Stimulated activated naive CD4-positive, alpha-beta T cell (primary cell): ENCODE data around the gene ACBD4.

Experiments
- DNase-seq, 6 experiments: peaks; one replicate each; lab custom pipeline; 2025; lab: John Stamatoyannopoulos, UW

ACBD4 gene

DNA sequence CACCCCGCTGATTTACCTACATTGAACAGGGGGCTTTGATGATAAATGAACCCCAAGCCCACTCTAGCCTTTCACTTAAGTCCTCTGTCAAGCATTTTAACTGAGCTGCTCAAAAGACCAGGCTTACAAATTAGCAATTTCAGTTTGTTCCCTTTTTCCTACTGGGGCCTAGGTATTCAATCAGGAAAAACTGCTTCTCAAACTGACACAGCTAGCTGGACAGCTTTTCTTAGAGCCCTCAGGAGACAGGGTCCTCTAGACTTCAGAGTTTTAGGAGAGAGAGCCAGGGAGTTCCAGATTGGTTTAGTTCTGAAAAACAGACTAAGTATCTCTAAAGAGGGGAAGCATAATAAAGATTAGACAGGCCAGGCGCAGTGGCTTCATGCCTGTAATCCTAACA lies 20.0 kb downstream of the ACBD4 start:
- no peak for DNase-seq

DNA sequence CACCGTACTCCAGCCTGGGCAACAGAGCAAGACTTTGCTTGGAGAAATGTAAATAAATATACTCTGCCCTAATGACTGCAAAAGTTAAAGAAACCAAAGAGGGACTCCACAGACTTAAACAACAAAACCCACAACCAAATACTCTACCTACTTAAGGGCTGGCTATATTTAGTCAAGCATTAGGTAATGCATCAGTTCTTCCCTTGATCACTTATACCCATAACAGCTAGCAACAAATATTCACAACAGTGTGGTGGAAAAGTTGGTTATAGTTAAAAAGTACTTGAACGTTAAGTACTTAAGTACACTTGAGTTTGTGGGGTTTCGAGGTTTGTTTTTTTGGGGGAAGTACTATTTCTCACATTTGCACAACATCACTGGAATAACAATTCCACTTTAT lies 20.8 kb downstream of the ACBD4 start:
- no peak for DNase-seq

DNA sequence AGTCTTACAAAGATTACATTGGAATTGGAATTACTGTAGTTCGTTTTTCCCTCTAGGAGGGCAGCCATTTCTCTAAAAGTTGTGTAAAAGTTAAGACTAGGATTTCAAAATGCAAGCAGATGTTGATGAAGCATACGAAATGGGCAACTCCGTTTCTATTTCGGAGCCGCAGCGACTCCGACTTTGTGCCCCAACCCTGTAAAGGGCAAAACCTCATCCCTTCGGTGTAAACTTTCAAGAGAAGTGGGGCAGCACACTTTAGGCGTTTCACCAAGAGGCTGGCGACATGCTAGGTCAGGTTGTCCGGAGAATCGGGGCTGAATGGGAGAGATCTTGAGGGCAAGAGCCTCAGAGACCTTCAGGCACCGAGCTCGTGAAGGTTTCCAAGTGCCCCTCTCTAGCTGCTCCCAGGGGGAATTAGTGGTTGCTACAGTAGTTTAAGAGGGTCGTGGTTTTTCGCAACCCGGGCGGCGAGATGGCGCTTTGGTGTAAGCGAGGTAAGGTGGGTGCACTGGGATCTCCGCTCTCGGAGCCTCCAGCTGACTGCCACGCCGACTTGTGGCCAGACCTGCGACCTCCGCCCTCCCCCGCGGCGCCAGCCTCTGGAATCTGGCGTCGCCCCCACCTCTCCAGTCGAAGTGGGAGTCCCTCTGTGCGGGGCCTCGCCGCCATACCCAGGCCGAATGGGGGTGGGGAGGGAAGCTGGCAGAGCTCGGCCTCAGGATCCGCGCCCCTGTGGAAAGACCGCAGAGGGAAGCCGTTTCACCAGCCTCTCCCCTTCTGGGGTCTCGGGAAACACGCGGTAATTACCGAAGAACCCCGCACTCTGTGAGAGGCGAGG lies 25.2 kb downstream of the ACBD4 start:
- DNase-seq: peak in 4 of 6 experiments; percentile 47 to 79 (median 64)

DNA sequence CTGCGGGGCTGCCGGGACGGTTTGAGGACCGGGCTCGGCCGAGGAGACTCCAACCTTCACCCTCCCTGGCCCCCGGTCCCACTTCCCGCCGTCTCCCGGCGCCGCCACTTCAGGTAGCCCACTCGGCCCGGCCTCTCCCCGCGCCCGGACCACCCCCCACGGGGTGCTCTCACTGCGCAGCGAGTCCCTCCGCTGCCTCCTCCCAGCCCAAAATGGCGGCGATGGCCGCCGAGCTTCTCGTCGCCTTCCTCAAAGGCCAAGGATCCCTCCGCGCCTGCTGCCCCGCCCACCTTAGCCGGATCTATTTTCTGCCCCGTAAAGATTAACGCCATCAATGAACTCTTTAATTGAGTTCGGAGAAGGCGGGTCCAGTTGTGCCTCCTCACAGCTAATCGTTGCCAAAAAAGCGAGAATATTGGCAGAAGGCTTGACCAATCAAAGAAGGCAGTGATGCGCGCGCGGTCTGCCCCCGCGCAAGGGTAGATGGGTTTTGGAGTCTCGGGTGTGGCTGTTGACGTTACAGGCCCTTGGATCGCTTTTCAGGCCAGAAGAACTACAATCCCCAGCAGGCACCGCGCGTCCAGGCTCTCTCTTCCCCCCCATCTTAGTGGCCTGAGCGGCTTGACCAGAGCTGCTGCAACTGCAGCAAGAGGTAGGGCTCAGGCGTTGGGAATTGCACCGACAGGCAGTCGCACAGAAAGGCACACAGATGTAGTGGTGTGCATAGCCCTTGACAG lies 26.0 kb downstream of the ACBD4 start, which contains the start of gene HEXIM2:
TSS of gene HEXIM2 (plus strand) at position 588 of the 737 bp plus-strand sequence. CDS start 919 bp downstream, outside the sequence.
- DNase-seq: peak; percentile 97 to 99 (median 98)

DNA sequence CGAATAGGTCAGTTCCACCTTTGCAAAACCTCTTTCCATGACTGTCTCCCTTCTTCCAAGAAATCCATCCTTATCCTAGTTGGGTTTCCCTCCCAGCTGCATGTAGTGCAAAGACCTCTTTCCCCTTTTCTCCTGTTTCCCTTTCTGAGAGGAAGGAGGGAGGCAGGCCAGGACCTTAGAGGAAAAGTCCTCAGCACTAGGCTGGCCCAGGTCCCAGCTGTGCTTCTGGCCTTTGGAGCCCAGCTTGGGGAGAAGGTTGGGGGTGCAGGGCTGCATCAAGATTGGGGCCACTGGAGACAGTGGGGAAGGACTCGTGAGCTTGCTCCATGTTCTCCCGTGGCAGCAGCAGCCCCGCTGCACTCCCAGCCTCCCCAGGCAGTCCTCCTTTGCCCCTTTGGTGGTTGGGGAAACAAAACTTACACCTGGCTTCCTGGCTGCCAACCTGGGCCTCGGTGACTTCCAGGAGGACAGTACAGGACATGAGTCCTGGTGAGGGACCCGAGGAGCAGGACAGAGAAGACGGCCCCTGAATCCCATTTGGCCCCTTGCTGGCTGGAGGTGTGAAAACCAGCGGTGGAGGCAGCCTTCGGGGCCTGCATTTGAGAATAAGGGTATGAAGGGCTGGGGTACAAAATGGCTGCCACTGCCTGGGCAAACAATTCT lies 26.7 kb downstream of the ACBD4 start:
- no peak for DNase-seq

DNA sequence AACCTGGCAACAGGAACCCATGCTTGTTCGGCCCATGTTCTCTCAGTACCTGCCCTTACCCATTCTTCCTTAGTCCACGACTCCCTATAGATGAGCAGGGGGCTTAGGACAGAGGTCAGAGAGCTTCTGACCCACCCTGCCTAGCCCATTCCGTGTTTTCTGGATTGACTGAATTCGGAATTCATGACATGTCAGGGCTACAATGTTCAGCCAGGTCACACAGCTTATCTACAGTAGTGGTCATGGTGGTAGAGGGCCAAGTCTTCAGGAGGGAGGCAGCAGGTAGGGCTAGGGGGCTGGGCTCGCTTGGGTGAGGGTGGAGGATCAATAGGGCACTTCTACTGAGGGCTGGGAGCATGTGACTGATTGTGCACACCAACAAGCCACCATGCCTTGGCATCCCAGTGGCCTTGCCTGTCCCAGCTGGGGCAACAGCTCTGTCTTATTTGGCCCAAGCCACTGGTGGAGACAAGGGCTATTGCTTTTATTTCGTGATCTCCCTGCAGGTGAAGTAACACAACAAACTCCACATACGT lies 29.3 kb downstream of the ACBD4 start:
- no peak for DNase-seq

DNA sequence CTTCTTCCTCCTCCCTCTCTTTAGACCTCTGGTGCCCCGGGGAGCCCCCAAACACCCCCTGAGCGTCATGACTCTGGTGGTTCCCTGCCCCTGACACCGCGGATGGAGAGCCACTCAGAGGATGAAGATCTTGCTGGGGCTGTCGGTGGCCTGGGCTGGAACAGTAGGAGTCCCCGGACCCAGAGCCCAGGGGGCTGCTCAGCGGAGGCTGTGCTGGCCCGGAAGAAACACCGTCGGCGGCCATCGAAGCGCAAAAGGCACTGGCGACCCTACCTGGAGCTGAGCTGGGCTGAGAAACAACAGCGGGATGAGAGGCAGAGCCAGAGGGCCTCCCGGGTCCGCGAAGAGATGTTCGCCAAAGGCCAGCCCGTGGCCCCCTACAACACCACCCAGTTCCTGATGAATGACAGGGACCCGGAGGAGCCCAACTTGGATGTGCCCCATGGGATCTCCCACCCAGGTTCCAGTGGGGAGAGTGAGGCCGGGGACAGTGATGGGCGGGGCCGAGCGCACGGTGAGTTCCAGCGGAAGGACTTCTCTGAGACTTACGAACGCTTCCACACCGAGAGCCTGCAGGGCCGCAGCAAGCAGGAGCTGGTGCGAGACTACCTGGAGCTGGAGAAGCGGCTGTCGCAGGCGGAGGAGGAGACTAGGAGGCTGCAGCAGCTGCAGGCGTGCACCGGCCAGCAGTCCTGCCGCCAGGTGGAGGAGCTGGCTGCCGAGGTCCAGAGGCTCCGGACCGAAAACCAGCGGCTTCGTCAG lies 33.7 kb downstream of the ACBD4 start:
- no peak for DNase-seq

DNA sequence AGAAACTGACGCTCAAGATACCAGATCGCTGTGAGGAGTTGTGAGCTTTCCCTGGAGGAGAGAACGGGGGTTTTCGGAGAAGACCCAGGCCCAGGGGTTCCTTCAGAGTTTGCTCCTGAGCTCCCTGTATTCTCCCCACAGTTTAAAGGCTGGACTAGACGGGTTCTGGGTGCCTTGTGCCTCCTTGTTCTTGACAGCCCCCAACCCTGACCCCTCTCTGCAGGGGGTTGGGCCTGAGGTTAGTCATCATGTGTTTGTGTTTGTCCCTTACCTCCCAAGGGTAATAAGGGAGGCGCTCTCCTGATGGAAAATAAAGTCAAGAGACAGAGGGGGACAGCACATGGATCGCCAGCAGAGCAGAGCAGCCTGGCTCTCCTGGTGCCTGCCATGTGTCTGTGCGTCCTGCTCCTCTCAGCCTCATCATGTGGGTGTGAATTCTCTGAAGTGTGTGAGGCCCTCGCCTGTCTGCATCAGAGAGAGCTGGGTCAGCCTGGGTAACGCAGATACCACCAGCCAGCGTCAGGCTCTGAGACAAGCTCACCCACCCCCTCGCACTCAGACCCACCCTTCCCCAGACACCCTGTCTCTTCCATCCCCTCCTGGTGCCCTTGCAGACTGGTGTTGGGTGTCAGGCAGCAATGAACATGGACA lies 34.9 kb downstream of the ACBD4 start:
- DNase-seq: no peak

DNA sequence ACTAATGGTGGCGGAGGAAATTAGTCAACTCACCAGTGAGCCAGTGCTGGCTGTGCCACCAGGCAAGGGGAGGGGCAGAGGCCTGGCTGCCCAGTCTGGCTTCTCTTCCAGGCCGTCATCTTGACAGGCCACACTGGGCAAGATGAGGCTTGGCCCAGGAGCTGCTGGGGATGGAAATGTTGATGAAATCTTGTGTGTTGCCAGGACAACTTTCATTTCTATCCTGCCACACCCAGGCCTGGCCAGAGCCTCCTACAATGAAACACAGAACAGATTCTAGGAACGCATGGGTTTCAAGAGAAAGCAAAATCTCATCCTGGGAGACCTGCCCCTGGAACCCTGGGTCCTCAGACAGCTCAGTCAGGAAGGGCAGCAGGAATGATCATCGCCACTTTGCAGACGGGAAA lies 35.4 kb downstream of the ACBD4 start:
- no peak for DNase-seq

DNA sequence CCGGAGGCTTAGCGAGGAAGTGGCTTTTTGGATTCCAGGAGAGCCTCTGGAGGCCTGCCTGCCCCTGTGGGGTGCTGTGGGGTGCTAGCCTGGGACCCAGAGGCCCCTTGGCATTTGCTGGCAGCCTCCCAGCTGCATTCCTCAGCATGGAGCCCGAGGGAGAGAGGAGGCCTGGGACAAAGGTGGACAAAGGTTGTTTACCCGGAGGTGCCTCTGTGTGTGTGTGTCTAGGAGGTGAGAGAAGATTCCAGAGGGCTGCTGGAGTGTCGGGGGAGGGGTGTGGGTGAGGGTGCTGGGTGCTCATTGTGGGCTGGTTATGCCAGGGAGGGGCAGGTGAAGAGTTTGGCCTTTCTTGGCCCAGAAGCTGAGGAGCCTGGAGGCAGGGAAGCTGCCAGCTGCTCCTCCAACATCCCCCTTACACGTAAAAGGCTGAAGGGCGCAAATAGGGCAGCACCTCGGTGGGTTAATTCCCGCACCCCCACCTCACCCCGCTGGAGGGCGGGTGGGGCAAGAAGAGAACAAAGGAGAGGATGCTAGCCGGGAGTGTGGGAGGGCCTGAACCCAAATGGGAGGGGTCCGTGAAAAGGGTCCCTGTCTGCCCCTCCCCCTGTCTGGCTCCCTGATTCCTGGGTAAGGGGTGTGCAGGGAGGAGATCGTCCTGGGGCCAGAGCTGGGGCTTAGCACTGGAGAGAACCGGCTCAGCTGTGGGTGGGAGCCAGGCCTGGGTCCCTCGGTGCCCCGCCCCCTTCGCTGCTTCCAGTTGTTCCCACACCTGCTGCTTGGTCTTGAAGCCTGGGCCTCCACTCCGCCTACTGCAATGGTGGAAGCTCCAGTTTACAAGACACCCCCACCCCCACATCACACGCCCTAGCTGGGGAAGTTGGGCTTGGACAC lies 36.1 kb downstream of the ACBD4 start:
- DNase-seq: no peak

DNA sequence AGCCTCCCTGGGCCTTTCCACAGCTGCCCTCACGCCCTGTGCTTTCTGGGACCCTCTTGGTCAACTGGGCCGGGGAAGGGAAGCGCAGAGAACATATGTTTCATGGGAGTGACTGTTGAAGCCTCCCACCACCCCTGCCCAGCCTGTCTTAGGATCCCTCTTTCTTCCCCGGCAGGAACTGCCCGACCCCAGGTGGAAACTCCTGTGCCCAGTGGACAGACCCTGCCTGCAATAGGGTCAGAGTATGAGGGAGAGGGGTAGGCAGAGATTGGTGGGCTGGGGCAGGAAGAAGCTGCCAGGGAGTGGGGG lies 36.7 kb downstream of the ACBD4 start:
- DNase-seq: no peak

DNA sequence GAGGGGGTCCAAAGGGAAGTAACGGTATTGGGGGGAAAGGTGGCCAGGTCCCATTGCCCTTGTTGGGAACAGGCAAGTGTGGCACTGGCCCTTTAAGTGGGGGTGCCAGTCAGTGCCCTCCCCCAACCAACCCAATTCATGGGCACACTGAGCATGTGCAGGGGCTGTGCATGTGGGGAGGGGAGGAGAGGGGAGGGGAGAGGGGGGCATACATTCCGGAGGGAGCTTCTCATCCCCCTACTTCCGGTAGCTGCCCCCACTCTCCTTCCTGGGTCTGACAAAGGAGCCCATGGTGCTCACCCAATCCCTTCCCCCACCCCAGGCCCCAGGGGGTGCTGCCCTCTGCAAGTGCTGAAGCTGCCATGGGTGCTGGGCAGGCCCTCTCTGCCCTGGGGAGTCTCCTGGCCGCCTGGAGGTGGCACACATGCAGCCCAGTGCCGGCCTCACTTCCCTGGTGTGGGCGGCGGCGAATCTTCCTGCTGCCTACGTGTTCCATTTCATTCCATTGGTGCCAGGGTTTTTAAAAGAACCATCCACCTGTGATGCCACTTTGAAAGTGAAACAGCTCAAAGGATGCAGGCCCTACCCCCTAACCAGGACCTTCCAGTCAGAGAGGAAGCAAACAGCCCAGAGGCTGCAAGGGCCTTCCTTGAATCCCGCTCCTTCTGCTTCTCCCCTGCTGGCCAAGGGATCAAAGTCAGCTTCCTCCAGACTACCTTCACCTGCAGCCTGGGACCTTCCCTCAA lies 37.2 kb downstream of the ACBD4 start:
- peak; percentile 29 to 64 (median 54) for DNase-seq

DNA sequence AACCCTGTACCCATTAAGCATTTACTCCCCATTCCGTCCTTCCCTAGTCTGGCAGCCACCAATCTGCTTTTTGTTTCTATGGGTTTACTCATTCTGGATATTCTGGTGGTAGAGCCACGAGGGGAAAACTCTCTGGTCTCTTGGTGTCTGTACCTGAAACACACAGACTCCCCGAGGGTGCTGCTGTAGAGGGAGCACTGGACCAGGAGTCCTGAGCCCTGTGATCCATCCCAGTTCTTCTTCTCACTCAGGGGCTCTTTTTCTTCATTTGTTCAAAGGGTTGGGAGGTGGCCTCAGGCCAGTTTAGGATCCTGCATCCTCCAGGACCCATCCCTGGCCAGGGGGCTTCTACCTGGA lies 40.2 kb downstream of the ACBD4 start:
- DNase-seq: no peak

DNA sequence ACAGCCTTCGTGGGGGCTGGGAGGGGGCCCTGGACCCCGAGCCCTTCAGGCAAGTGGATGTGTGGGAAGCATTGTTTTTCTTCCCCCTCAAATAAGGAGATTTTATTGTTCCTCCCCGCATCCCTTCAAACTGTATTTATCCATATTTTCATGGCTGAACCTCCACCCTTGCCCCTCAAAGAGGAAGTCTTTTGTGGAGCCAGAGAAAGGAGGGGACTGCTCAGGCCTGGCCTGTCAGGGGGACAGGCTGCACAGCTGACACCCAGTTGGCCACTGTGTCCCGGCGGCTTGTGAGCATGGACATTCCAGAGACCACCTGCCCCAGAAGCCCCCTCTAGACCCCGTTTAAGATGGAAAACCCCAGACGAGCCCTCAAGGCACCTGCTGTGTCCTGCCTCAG lies 42.1 kb downstream of the ACBD4 start:
- no peak for DNase-seq

DNA sequence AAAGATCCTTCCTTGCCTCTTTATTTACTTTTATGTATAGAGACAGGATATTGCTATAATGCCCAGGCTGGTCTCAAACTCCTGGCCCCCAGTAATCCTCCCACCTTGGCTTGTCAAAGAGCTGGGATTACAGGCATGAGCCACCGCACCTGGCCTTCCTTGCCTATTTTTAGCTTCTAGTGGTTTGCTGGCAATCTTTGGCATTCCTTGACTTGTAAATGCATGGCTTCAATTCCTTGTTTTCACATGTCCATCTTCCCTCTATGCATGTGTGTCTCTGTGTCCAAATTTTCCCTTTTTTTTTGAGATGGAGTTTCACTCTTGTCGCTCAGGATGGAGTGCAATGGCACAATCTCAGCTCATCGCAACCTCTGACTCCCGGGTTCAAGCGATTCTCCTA lies 48.7 kb downstream of the ACBD4 start:
- DNase-seq: no peak

DNA sequence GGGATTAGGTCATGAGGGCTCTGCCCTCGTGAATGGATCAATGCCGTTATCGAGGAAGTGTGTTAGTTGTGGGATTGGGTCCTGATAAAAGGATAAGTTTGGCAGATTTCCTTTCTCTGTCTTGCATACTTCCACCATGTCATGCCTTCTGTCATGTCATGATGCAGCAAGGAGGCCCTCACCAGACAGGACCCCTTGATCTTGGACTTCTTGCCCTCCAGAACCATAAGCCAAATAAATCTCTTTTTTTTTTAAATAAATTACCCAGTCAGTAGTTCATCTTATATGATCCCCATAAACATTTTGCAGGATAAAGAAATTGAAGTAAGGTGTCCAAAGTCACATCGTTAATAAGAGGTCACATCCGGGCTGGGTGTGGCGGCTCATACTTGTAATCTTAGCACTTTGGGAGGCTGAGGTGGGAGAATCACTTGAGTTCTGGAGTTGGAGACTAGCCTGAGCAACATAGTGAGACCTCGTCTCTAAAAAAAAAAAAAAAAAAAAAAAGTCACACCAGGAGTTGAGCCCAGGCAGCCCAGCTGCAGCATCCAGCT lies 51.4 kb downstream of the ACBD4 start:
- no peak for DNase-seq

DNA sequence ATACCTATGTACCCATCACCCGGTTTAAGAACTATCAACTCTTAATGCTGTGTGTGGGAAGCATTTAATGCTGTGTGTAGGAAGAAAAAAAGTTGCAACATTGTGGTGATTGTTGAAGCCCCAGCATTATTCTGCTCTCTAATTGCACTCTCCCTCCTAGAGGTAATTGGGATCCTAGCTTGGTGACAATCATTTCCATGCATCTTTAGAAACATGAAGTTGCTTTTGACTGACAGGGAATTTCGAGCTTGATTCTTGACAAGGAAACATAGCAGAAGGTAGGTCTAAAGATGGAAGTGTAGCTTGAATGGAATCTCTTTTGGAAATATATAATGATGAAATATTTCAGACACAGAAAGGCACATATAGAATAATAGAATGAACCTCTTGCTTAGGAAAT lies 53.5 kb downstream of the ACBD4 start:
- DNase-seq: no peak

DNA sequence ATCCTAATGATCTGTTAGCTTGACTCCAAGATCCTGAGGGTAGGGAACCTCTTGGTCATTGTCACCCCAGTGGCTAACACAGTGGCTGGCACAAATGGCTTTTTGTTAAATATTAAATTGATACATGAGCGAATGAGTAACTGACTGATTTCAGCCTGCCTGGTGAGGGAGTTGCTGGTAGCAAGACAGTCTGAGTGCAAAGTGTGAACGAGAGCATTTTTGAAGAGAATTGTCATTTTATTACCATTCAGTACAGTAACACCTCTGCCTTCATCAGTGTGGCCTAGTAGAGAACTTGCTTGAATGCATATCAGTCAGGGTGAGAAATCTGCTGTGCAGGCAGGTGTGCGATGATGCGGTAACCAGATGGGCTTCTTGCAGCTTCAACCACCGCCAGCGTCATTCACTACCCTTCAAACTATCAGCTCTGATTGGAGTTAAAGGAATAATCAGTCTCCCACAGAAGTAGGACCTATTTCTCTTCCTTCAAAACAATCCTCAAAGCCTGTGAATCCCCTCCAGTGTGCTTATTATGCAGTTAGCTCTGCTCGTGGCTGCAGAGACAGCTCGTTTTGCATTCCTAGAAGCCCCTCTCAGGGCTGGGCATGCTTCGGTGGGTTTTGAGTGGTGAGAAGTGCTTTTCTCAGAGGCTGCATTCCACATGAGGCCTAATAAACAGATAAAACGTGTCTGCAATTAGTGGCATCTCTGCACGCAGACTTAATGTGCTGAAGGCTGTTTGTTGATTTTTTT lies 55.2 kb downstream of the ACBD4 start:
- no peak for DNase-seq
